COLO829 (cell line): ENCODE results near the gene ACAT2.
A peak's percentile ranks its signal among the peaks of the same experiment; 100 is the strongest.
"Not testable (repeated sequence)": the region's sequence is repeated elsewhere in the genome, so short reads cannot be mapped to it uniquely, and the experiment has no call there.

Experiments
- DNase-seq: peaks from one replicate; pipeline ENCODE4 v3.0.0; 2012; ENCODE audit warnings: low spot score

ACAT2 gene

DNA sequence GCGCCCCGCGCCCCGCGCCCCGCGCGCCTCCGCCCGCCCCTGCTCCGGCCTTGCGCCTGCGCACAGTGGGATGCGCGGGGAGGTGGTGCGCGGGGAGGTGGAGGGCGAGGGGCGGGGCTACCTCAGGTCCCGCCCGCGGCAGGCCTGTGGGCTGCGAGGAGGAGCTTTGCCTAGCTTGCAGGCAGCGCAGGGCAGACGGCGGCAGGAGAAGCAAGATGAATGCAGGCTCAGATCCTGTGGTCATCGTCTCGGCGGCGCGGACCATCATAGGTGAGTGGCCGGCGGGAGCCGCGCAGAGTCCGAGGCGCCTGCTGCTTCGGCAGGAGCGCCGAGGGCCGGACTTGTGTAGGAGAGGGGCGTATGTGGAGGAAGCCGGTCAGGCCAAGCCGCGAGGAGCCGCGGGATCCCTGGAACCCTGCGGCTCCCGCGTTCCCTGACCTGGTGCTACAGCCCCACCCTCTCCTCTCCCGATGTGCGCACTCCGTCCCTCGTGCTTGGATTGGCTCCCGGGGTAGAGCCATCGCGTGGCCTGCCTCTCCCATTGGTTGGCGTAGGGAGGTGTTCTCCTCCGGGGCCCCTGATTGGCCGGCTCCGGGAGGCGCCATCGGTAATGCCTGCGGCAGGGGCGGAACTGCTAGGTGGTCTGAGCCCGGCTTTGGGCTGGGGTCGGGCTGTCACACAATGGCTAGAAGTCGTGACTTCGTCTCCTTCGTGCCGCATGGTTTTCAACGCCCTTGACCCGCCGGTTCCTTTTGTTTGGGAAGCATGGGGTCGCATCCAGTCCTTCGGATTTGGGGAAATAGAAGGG lies at the start of gene ACAT2:
TSS of gene ACAT2 (plus strand) at position 173 of the 808 bp plus-strand sequence. CDS start at position 216, 43 bp downstream.
- DNase-seq, result peak; percentile 71

GRCh38 chr6:159712389-159712788 lies 49.5 kb upstream of the ACAT2 start:
- DNase-seq, result not testable (repeated sequence)

DNA sequence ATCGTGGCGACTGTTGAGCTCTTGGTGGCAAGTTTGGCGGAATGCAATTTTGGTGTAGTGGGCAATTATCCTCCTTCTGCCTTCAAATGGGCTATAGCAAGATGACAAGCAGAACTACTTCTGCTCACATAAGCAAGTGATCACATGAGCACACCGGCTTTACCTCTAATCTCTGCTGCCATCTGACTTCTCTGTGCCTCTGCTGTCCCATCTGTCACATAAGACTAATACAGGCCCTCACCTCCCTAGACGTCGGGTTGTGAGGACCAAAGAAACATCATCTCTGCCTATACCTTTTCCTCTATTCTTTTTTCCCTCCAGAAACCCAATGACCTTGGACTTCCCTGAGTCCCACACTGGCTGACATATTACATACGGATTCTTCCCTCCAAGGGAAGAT lies 47.9 kb upstream of the ACAT2 start:
- no peak for DNase-seq

- DNase-seq, result no peak
These were observed 47.4 kb upstream of the ACAT2 start for GRCh38 chr6:159714404-159714803.

DNA sequence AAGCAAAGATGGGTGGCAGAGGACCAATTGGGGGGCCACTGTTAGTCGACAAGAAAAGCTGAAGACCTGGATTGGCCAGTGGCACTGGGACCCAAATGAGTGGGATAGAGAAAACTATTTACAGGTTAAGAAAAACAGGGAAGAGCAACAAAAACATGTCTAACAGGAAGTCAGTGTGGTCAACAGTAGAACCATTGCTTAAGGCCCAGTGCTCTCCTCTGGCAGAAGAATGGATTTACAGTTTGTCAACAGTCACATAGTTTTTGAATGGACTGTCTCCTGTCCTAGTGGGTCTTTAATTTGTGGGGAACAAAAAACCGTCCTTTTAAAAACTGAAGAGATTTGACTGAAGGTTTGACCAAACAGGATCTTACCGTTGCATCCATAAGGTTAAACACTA lies 46.7 kb upstream of the ACAT2 start:
- no peak for DNase-seq

DNA sequence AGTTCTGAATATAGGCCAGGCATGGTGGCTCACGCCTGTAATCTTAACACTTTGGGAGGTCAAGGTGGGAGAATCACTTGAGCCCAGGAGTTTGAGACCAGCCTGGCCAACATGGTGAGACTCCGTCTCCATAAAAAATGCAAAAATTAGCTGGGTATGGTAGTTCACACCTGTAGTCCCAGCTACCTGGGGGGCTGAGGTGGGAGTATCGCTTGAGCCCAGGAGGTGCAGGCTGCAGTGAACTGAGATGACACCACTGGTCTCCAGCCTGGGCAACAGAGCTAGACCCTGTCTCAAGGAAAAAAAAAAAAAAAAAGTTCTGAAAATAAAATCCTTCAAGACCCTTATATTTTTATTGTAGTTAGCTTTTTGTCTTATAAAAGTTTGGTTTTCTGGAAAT lies 46.2 kb upstream of the ACAT2 start:
- DNase-seq, result no peak

GRCh38 chr6:159716247-159717096 lies 45.4 kb upstream of the ACAT2 start:
- DNase-seq, result no peak

- DNase-seq, result no peak
These were observed 43.2 kb upstream of the ACAT2 start for GRCh38 chr6:159718634-159719033.

DNA sequence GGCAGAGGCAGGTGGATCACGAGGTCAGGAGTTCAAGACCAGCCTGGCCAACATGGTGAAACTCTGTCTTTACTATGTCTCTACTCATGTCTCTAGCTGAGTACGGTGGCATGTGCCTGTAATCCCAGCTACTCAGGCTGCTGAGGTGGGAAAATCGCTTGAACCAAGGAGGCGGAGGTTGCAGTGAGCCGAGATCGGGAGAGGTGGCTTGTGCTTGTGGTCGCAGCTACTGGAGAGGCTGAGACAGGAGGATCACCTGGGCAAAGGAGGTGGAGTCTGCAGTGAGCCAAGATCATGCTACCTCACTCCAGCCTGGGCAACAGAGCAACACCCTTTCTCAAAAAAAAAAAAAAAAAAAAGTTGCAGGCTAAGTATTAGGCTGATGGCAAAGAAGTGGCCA lies 42.6 kb upstream of the ACAT2 start:
- DNase-seq, result no peak

DNA sequence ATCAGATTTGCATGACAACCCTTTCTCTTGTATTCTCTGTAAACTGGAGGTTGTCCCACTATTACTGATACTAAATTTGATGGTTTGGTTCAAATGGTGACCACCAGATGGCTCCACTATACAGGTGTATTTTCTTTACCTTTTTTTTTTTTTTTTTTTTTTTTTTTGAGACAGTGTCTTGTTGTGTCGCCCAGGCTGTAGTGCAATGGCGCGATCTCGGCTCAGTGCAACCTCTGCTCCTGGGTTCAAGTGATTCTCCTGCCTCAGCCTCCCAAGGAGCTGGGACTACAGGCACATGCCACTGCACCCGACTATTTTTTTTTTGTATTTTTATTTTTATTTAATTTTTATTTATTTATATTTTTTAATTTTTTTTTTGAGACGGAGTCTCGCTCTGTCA lies 41.1 kb upstream of the ACAT2 start:
- no peak for DNase-seq

DNA sequence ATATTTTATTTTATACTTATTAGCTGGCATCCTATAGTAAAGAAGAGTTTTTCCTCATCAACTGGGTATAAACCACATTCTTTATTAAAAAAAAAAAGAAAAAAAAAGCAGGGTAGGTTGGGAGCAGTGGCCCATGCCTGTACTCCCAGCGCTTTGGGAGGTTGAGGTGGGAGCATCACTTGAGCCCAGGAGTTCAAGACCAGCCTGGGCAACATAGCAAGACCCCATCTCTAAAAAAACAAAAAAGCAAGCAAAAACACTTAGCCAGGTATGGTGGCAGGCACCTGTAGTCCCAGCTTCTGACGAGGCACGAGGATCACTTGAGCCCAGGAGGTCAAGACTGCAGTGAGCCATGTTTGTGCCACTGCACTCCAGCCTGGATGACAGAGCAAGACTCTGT lies 39.9 kb upstream of the ACAT2 start:
- DNase-seq, result not testable (repeated sequence)

- no peak for DNase-seq
These were observed 39.2 kb upstream of the ACAT2 start for GRCh38 chr6:159722655-159723054.

GRCh38 chr6:159723259-159723658 lies 38.6 kb upstream of the ACAT2 start:
- no peak for DNase-seq

GRCh38 chr6:159724778-159725177 lies 37.1 kb upstream of the ACAT2 start:
- DNase-seq, result no peak

DNA sequence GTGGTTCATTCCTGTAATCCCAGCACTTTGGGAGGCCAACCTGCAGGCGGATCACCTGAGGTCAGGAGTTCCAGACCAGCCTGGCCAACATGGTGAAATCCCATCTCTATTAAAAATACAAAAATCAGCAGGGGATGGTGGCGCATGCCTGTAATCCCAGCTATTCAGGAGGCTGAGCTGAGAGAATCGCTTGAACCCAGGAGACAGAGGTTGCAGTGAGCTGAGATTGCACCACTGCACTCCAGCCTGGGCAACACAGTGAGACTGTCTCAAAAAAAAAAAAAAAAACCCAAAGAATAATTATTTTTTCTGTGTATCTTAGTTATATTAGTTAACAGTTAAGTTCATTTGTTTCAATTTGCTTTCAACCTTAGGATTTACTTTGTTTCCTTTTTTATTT lies 36.6 kb upstream of the ACAT2 start:
- not testable (repeated sequence) for DNase-seq

GRCh38 chr6:159726255-159726917 lies 35.5 kb upstream of the ACAT2 start:
- DNase-seq, result no peak

DNA sequence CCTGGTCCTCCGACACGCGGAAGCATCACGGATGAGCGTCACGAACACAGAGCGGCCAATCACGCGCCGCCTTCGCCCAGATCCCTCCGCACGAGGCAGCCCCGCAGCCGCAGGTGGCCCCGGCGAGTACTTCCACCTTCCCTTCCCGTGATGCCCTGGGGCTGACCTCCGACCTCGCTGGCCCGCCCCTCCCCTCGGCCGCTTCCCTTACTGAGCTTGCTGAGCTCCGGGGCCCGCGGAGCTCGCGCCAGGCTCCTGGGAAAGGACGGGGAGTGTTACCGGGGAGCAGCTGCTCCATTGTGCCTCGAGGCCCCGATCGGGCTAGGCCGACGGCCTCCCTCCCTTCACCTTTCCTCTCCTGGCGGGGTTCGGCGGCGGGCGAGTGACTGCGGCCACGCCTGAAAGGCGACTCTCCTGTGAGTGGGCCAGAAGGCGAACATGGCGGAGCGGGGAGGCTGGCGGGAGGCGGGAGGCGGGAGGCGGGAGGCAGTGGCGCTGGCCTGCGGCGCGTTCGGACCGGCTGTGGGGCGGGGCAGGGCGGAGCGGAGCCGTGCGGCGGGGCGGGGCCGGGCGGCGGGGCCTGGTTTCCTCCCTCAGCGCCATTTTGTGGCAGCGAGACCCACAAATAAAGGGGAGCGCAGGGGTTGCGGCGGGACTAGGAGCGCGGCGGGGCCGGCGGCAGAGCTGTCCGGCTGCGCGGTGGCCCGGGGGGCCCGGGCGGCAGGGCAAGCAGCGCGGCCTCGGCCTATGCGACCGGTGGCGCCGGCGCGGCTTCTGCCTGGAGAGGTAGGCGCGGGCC lies 34.7 kb upstream of the ACAT2 start, which contains the start of gene WTAP:
TSS of gene WTAP (plus strand) at position 589 of the 799 bp plus-strand sequence. CDS start 8,760 bp downstream, outside the sequence.
- peak; percentile 84 for DNase-seq

- no peak for DNase-seq
These were observed 34.0 kb upstream of the ACAT2 start for GRCh38 chr6:159727717-159728445.

DNA sequence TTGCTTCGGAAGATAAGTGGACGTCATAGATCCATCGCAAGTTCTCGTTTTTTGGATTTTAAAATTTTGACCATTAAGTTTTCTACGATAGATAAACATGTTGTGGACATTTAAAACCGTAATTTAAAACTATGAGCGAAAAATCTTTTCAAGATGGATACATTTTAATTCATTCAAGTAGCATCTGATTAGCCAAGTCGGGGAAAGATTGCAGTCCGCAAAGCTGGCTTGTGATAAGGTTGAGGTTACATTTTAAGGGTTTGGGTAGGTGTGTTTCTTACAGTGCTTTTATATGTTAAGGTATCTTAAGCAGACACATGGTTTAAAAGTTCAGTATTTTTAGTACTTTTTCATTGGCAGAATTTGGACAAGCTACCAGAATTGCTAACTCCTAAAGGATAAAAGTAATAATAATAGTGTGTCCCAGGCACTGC lies 33.3 kb upstream of the ACAT2 start:
- no peak for DNase-seq

DNA sequence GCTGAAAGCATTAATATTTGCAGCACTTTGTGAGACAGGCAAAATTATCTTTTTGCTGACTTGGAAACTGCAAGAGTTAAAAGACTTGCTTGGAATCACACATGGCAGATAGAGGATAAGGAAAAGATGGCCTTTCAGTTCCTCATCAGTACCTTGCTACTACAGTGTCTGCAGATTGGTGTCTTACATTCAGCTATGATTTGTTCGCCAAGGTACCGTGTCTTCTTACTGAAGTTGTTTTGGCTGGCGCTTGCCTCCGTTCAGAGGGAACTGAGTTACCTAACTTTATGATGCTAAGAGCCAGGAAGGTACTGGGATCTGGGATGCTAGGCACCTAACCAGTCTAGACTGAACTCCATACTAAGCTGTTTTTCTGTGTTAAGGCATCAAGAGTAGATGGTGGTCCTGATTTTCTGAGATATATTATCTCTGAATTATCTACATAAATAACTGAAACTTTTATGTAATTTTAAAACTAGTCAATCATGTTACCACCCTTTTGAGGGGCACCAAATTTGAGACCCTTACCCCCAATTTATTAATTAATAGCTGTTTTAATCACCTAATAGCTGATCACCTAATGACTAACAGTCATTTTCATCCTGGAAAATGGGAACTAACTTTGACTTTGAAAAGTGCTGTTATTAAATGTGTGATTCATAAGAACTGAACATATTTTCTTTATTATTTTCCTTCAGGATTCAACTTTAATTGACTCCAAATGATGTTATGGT lies 32.1 kb upstream of the ACAT2 start:
- DNase-seq, result no peak
